ENCODE results near the gene ZFYVE27.
"Not testable (repeated sequence)": the region's sequence is repeated elsewhere in the genome, so short reads cannot be mapped to it uniquely, and the experiment has no call there.

ZFYVE27 gene, protein sequence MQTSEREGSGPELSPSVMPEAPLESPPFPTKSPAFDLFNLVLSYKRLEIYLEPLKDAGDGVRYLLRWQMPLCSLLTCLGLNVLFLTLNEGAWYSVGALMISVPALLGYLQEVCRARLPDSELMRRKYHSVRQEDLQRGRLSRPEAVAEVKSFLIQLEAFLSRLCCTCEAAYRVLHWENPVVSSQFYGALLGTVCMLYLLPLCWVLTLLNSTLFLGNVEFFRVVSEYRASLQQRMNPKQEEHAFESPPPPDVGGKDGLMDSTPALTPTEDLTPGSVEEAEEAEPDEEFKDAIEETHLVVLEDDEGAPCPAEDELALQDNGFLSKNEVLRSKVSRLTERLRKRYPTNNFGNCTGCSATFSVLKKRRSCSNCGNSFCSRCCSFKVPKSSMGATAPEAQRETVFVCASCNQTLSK

DNA sequence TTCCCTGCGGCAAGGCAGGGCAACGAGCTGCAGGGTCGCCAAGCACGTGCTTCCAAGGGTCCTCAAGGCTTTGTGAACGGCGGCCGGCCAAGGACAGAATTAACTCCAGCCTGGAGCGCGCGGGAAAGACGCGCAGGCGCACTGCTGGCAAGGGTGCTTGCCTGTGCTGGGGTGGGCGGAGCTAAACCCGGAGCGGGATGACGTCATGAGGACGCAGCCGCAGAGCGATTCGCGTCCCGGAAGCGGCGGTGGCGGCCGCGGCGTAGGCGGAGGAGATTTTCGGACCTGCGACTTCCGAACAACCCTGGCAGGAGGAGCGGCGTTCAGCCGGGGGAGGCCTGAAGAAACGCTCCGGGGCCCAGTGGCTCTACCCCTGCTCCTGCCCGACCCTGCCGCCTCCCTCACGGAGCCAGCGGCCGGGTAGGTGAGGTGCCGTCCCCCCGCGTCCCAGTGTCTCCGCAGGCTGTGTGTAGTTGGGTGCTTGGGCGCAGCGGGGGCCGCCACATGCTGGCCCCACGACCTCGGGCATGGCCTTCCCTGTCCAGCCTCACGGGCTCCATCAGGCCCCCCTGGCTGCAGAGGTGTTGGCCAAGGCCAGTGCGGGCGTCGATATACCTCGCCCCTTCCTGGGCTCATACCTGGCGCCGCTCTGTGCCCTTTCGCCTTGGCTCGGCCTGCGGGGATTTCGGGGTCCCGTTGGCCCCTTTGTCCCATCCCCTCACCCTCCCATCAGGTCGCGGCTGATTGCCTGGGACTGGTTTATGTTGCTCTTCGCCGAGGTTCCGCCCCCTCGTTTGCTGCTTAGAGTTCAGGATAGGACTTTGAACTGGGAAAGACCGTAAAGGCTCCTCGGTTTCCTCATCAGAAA, at the start of gene ZFYVE27:
Gene ZFYVE27 (plus strand): TSS at position 227 of the 868 bp plus-strand sequence. CDS start 1,350 bp downstream, outside the sequence.
- peak; percentile 100 for DNase-seq (ENCODE audit: low spot score)

DNA sequence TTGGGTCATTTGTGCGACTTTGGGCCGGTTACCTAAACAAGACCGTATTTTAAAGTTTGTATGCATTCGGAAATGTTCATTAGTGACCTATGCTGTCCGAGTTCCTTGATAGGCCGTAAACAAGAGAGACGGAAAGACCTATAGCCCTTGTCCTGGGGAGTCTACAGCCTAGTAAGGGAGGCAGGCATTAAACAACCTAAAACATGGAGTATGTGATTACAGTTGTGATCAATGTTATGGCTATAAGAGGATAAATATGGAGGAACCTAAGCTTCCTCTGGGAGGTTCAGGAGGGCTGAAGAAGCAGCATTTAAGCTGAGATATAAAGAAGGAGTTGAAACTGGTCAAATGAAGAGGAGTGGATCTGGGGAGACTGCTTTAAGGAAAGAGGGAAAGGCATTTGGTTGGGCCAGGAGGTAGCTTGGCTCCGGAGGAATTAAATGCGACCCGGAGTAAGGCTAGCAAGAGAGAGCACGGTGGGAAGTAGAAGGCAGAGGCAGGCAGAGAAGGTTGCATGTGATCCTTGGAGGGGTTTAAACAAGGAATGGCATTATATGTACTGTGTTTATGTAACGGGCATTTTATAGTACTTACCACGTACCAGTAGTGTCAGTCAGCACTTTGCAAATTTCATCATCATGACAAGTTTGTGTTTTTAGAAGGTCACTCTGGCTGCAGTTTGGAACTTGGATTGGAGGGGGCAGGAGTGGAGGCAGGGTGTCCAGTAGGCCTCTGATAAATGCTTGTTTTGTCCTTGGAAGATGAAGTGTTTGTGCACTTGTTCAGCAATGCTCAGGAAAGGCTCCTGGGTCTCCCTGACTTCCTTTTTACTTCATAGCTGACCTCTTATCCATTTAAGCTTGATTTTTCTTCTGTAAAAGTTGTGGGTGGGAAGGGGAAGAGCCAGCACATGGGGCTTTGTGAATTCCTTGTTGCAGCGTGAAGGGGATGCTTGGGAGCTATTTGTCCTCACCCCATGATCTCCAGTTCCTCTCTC, 48.8 kb upstream of the ZFYVE27 start:
- DNase-seq (ENCODE audit: low spot score), result no peak

DNA sequence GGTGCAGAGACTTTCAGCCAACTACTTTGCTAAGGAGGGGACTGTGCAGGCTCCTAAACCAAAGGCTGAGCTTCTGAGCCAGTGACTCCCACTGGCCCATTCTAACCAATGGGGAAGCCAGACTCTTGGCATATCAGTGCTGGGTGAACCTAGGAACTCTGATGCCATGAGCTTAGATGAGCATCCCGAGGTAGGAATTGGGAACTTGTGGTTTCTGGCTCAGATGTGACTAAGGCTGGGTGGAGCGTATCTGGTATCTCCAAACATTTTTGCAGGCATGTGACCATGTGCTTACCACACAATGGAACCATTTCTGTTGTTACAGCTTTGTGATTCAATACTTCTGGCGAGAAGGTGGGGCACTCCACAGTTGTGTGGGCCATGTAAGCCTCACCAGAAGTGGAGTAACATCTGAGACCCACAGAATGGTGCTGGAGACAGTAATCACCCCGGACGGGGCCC, 47.3 kb upstream of the ZFYVE27 start:
- DNase-seq (ENCODE audit: low spot score), result no peak

DNA sequence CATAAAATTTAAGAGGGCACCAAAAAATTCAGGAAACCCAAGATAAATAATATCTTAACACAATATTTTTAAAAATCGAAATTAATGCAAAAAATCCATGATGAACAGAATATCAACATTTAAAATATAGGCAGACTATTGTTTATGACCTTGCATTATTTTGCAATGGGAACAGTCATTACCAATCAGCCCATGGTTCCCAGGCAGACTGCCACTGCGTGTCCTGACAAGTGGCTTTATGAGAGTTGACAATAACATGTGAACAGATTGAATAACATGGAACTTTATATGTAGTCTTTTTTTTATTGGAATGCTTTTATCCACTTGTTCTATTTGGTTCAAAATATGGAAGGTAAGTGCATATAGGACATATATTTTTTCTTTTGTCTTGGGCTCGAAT, 46.8 kb upstream of the ZFYVE27 start:
- no peak for DNase-seq (ENCODE audit: low spot score)

DNA sequence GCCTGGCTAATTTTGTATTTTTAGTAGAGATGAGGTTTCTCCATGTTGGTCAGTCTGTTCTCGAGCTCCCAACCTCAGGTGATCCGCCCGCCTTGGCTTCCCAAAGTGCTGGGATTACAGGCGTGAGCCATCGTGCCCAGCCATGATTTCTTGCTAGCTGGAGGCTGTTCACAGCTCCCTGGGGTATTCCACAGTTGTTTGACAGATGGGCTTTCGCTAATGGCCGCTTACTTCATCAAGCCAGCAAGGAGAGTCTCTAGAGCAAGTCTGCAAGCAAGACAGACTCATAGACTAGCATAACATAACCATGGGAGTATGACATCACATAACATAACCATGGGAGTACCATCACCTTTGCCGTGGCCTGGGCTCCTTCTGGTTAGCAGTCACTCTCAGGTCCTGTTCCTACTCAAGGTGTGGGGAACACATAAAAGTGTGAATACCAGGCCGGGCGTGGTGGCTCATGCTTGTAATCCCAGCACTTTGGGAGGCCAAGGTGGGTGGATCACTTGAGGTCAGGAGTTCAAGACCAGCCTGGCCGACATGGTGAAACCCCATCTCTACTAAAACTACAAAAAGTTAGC, 38.8 kb upstream of the ZFYVE27 start:
- DNase-seq (ENCODE audit: low spot score), result not testable (repeated sequence)

DNA sequence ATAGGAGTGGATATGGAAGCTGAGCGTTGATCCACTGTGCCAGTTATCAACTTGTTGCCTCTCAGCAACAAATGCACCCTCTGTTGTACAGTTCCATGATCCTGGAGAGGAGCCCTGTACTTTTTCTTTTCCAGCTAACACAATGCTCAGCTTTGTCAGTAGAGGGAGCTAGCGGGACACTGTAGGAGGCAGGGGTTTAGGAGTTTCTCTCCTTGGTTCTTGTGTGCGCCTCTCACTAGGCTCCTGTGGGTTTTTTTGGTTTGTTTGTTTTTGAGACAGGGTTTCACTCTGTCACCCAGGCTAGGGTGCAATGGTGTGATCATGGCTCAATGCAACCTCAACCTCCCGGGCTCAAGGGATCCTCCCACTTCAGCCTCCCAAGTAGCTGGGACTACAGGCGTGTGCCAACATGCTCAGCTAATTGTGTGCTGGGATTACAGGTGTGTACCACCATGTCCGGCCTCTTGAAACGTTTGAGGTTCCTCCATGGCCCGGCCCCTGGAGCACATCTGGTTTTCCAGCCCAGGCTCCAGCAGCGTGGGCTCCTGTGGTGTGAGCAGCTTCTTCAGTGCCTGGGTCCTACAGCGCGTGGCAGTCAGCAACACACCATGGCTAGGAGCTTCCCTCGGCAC, 35.4 kb upstream of the ZFYVE27 start:
- peak; percentile 76 for DNase-seq (ENCODE audit: low spot score)

DNA sequence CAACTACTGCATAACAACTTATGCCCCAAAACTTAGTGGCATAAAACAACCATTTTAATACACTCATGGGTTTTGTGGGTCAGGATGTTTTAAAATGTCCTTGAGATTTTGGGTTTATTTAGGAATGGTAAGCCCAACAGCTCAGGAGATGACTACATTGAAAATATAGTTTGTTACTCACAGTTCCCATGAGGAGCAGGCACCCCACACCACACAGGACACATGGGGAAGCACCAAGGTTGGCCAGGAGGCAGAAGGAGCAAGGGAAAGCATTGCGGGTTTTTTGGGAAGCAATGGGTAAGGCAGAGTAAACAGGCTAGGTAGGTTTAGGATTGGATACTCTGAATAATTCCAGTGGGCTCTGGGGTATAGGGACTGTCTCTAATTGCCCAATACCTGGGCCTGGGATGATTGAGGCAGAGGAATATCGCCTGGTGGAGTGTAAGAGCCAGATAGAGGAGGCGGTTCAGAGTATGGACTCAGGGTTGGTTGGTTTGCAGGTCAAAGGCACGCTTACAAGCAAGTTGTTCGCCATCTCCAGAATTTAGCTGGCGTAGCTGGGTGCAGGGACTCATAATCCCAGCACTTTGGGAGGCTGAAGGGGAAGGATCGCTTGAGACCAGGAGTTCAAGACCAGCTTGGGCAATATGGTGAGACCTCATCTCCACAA, 33.4 kb upstream of the ZFYVE27 start:
- no peak for DNase-seq (ENCODE audit: low spot score)

DNA sequence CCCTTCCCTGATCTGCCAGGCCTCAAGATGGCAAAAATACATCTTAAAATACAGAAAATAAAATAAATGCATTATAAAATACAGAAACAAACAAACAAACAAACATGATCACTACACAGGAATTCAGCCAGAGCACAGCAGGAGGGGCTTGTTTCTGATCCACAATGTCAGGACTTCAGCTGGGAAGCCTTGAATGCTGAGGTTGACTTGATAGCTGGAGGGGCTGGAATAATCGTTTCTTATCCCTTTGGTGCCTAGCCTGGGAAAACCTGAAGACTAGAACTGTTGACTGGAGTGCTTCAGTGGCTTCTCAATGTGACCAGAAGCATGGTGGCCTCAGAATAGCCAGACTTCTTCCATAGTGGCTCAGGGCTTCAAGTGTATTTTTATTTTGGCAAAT, 32.6 kb upstream of the ZFYVE27 start:
- no peak for DNase-seq (ENCODE audit: low spot score)

DNA sequence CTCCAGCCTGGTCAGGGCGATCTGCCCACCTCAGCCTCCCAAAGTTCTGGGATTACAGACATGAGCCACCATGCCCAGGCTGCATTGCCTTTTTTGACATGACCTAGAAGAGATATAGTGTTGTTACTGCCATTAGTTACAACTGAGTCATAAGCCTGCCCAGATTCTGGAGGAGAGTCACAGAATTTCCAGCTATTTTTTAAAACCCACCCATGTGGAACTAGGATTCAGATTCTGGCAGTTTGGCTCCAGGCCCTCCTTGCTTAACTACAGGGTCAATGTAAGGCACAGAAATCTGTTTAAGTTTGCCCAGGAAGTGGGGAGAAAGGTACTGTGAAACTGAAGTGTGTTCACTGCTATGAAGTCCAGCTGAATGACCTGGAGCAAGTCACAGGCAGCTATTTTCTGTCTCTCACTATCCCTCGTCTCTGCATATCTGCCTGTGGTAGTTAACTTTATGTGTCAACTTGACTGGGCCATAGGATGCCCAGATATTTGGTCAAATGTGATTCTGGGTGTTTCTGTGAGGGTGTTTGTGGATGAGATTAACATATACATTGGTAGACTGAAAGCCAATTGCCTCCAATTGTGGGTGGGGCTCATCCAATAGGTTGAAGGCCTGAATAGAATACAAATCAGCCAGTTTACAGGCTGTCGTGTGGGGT, 31.8 kb upstream of the ZFYVE27 start:
- DNase-seq (ENCODE audit: low spot score), result no peak

DNA sequence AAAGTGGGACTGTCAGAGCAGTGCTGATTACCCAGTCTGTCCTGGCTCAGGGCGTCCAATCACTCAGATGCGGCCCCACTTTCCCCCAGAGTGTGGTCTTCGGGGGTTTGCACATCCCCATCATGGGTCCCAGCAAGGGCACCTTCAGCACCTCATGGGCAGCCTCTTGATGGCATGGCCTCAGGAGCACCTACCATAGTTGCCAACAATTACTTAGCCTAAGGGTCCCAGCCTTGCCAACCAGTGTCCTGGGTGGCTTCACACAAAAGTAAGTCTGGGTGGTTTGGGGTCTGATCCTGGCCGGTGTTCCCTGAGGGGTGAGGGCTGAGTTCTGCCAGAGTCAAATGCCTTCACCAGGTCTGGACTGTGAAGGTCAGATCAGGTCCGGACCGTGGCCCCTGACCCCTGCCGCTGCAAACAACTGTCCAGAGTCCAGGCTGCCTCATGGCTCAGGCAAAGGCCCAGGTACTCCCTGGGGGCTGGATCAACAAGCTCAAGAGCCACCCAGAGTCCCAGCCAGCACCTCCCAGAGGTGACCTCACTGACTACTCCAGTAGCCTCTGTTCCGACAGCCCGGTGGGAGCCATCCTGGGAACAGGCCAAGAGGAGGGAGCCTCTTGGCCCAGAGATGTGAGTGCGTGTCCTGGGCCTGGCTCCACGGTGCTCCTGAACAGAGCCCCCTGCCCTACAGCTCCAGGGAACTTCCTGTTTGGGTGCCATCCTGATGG, 29.6 kb upstream of the ZFYVE27 start:
- no peak for DNase-seq (ENCODE audit: low spot score)

DNA sequence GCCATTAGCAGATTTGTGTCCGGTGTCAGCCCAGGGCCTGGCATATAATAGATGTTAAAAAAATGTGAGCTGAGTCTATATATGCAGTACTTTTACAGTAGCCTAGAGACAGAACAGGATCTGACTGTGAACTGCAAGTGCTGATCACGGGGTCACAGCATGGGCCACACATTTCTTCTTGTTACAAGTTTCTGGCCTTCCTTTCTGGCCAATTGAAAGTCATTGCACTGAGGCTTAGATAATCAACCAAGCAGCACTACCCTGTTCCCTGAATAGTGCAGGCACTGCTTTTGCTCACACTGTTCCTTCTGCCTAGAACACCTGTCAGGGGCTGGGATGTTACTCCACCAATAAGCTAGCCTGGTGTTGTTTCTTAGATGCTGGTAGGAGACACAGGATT, 28.8 kb upstream of the ZFYVE27 start:
- no peak for DNase-seq (ENCODE audit: low spot score)

DNA sequence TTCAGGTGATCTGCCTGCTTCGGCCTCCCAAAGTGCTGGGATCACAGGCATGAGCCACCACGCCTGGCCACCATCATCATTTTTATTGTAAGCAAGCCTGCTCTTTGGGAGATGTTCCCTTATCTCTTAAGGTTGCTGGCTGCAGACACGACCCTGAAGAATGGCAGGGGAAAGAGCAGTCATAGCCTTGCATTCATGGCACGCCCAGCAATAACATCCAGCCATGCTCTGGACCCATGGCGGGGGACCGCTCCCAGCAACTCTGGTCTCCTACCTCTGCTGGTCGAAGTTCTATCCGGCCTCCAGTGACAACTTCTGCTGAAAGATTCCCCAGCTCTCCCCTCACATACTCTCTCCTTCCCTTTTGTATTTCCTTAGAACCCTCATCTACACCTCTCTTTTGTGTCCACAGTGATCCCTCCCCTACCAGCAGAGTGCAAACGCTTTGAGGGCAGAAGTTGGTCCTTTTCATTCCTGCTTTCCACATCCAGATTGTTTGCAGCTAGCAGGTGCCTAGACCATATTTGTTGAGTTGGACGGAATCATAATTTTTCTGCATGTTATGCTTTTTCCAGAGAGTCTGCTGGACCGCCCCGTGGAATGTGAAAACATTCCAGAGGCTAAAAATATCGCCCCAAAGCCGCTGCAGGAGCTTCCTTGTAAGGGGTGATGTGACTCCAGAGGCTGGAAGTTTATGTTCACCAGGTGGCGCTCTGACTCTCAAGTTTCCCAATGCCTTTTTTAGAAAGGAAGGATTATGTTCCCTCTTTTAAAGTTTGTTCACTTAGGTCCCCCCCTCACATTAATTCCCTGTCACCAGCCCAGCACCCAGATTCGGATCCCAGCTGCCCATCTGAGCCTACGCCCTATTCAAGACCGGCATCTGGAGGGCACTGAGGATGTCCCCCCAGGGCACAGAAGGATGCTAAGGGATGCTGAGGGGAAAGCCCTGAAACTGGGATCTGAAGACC, 27.7 kb upstream of the ZFYVE27 start:
- DNase-seq (ENCODE audit: low spot score), result no peak

DNA sequence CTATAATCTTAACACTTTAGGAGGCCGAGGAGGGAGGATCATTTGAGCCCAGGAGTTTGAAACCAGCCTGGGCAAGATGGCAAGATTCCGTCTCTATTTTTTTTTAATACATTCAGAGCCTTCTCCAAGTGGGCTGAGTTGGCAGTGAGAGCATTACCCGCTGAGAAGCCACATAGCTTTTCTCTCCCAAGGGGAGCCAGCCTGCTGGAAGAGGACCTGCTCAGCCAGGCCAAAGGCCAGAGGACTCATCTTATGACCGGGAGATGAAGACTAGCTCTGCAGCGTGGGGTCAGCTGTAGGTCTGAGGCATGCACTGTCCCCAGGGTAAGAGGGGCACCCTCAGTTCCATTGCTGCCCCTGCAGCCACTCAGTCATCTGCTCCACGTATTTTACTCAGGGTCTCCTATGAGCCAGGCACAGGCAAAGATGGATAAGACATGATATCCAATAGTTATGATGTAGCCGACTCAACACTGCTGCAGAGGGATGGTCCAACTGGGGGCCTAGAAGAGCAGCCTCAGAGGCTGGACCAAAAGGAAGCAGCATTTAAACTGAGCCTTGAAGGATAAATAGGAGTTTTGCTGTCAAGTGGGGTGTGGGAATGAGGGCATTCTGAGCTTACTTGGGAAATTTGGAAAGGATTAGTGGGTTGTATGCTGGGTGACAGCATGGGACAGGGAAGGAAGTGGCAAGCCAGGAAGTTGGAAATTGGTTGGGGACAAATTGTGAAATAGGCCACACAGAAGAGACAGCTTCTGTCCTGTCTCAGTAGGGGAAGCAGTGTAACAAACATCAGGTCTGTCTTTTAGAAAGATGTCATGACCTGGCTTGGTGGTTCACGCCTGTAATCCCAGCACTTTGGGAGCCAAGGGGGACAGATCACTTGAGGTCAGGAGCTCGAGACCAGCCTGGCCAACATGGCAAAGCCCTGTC, 25.0 kb upstream of the ZFYVE27 start:
- DNase-seq (ENCODE audit: low spot score), result no peak

DNA sequence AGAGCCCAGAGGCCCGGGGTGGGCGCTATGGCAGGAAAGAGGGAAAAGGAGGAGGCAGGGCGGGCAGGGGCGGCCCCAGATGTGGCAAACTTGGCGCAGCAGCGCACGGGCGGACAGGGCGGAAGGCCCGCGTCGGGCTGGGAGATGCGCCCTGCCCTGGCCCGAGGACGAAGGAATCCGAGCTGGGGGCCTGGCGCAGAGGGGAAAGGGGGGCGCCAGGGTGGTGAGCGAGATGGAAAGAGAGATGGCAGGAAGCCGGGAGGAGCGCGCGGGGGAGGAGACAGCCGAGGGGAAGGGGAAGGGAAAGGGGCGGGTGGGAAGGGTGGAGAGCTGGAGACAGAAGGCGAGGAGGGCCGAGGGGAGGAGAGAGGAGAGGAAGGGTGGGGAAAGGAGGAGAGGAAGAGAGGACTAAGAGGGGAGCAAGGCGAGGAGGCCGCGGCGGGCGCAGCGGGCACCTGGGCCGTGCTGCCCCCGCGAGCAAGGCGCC, 23.5 kb upstream of the ZFYVE27 start, which contains the start of gene MARVELD1:
Gene MARVELD1 (plus strand): TSS at position 392 of the 487 bp plus-strand sequence. CDS start 147 bp downstream, outside the sequence.
- DNase-seq (ENCODE audit: low spot score), result no peak

DNA sequence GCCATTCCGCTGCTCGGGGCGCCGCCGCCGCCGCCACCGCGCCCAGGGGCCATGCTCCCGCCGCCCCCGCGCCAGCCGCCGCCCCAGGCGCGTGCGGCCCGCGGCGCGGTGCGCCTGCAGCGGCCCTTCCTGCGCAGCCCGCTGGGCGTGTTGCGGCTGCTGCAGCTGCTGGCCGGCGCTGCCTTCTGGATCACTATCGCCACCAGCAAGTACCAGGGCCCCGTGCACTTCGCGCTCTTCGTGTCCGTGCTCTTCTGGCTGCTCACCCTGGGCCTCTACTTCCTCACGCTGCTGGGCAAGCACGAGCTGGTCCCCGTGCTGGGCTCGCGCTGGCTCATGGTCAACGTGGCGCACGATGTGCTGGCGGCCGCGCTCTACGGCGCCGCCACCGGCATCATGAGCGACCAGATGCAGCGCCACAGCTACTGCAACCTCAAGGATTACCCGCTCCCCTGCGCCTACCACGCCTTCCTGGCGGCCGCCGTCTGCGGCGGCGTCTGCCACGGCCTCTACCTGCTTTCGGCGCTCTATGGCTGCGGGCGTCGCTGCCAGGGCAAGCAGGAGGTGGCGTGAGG, 23.0 kb upstream of the ZFYVE27 start:
- DNase-seq (ENCODE audit: low spot score), result peak; percentile 72
